Measurements from ENCODE around the gene TBC1D7. TPM values are rescaled to one million over a fixed set of nuclear protein-coding genes. Genes with fewer than 3 reads are reported as not detected.

TBC1D7 gene
- total and polyA plus RNA-seq, 2 of the 4 experiments (the other 2 are of a cell fraction), result 14.3 to 22.6 TPM

DNA sequence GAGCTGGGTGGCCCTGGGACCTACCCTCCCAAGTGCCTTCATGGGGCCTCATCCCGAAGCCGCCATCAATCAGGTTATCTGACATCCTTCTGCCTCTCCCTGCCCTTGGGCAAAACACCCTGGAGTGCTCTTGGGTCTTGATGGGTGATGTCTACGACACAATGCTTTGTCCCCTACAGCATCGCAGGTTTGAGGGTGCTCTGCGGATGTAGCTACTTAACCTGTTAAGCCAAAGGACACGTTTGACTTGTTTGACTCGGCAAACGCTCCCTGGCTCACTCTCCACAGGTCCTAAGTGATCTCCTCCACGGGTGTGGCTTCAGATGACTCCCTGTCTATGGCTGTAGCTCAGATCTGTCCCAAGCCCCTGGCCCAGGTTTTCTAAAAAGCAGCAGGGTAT lies 35.6 kb downstream of the TBC1D7 start:
- Histone ChIP-seq H4K5ac (ENCODE audit: low read depth, low read length) (no peak overlapping the region), H3K4ac (ENCODE audit: low read depth, low read length) (no peak overlapping the region), H2BK5ac (ENCODE audit: low read depth, low read length, poor library complexity, severe bottlenecking) (no peak overlapping the region), H3K36me3 (ENCODE audit: control insufficient read depth, insufficient read depth, low read length) (peaks cover 25% of the 10 kb centered on the region), H4K91ac (ENCODE audit: insufficient read depth, low read depth, low read length) (no peak overlapping the region), H3K23ac (ENCODE audit: low read depth, low read length) (no peak overlapping the region), H3K9me1 (ENCODE audit: insufficient read depth, low read length) (peaks cover 3% of the 10 kb centered on the region; the same call in 1 of the 2 replicates), H3K9ac (ENCODE audit: low read depth, low read length) (no peak overlapping the region), H2AK5ac (ENCODE audit: low read depth, low read length) (no peak overlapping the region), H3K4me2 (ENCODE audit: low read depth, low read length) (no peak overlapping the region), H3K4me1 (ENCODE audit: control insufficient read depth, insufficient read depth, low read length) (no peaks in the 10 kb centered on the region), H2BK120ac (ENCODE audit: low read depth, low read length) (no peak overlapping the region), H3K56ac (ENCODE audit: extremely low read depth, insufficient read depth, low read length) (no peak overlapping the region), H4K20me1 (ENCODE audit: insufficient read depth, low read length) (no peaks in the 10 kb centered on the region), H3K9me3 (ENCODE audit: control insufficient read depth, insufficient read depth, low read length) (no peaks in the 10 kb centered on the region), H2AFZ (replicated peaks; ENCODE audit: low read length, poor library complexity) (no peak overlapping the region), H3K4me3 (ENCODE audit: insufficient read depth, low read depth, low read length) (no peak overlapping the region), H3K18ac (ENCODE audit: low read depth, low read length) (no peak overlapping the region), H4K8ac (ENCODE audit: low read depth in 2 of 2, low read length in 2 of 2) (no peak overlapping the region), H3K14ac (replicated peaks; ENCODE audit: low read depth, low read length) (no peak overlapping the region), H3K27ac (ENCODE audit: insufficient read depth, low read length) (no peak overlapping the region), H2BK15ac (ENCODE audit: low read depth, low read length) (no peak overlapping the region), H2AK9ac (replicated peaks; ENCODE audit: low read depth, low read length, poor library complexity) (no peak overlapping the region), H3K27me3 (ENCODE audit: control insufficient read depth, insufficient read depth, low read length) (no peaks in the 10 kb centered on the region), H3K79me1 (ENCODE audit: low read depth in 1 of 2, low read length in 2 of 2) (no peaks in the 10 kb centered on the region), H2BK20ac (ENCODE audit: low read depth, low read length) (no peak overlapping the region)
- CTCF ChIA-PET, result no interaction called here
- ATAC-seq (ENCODE audit: low read depth) (no peak), DNase-seq (no peak)
- intact Hi-C loops (cut with micrococcal nuclease), result no loop called here
- TF ChIP-seq BHLHE40 (IDR thresholded peaks at IDR 0.05; ENCODE audit: low read depth, low read length) (no peak), FOS (IDR thresholded peaks at IDR 0.05; ENCODE audit: low read depth, low read length) (no peak), RCOR1 (IDR thresholded peaks at IDR 0.05; ENCODE audit: insufficient replicate concordance, low read length) (no peak), RAD21 (IDR thresholded peaks at IDR 0.05; ENCODE audit: low read length) (no peak), CEBPB (IDR thresholded peaks at IDR 0.05; ENCODE audit: low read depth, low read length) (no peak), CHD1 (IDR thresholded peaks at IDR 0.05; ENCODE audit: low read depth, low read length) (no peak), SMC3 (IDR thresholded peaks at IDR 0.05; ENCODE audit: low read depth, low read length) (no peak), RFX5 (IDR thresholded peaks at IDR 0.05; ENCODE audit: low read depth, low read length) (no peak), MAFK (IDR thresholded peaks at IDR 0.05; ENCODE audit: low read depth, low read length) (no peak)
- TF ChIP-seq, protein P1, sequence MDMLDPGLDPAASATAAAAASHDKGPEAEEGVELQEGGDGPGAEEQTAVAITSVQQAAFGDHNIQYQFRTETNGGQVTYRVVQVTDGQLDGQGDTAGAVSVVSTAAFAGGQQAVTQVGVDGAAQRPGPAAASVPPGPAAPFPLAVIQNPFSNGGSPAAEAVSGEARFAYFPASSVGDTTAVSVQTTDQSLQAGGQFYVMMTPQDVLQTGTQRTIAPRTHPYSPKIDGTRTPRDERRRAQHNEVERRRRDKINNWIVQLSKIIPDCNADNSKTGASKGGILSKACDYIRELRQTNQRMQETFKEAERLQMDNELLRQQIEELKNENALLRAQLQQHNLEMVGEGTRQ (IDR thresholded peaks at IDR 0.05; ENCODE audit: low read depth, low read length), result no peak
- TF ChIP-seq, protein P2, sequence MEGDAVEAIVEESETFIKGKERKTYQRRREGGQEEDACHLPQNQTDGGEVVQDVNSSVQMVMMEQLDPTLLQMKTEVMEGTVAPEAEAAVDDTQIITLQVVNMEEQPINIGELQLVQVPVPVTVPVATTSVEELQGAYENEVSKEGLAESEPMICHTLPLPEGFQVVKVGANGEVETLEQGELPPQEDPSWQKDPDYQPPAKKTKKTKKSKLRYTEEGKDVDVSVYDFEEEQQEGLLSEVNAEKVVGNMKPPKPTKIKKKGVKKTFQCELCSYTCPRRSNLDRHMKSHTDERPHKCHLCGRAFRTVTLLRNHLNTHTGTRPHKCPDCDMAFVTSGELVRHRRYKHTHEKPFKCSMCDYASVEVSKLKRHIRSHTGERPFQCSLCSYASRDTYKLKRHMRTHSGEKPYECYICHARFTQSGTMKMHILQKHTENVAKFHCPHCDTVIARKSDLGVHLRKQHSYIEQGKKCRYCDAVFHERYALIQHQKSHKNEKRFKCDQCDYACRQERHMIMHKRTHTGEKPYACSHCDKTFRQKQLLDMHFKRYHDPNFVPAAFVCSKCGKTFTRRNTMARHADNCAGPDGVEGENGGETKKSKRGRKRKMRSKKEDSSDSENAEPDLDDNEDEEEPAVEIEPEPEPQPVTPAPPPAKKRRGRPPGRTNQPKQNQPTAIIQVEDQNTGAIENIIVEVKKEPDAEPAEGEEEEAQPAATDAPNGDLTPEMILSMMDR (conservative IDR thresholded peaks at IDR 0.05; ENCODE audit: low read depth, low read length), result no peak
- BruUV-seq (replicated peaks), result no TSS peak
- POLR2A ChIA-PET (ENCODE audit: unreplicated experiment), result no interaction called here
- 95% methylated on average over 4 of the region's 9 CpGs; no CpG with 5 or more reads in 1 of the 2 experiments for WGBS, 2 experiments (ENCODE audit: extremely low coverage in 2 of 2, insufficient read length in 1 of 2)
- in situ Hi-C loops (cut with MboI; ENCODE audit: low sequenced_read_pairs), result no loop called here
- dilution Hi-C loops (cut with HindIII; ENCODE audit: low sequenced_read_pairs, unreplicated experiment), result no loop called here
